ENCODE results near the gene VSIR.

The VSIR gene

GRCh38 chr10:71711052-71711623, 62.2 kb downstream of the VSIR start:
- no peak for DNase-seq

- no peak for DNase-seq
These were observed 62.8 kb downstream of the VSIR start for GRCh38 chr10:71710519-71710918.

- no peak for DNase-seq
These were observed 64.1 kb downstream of the VSIR start for GRCh38 chr10:71708897-71709882.

- peak; percentile 78 for DNase-seq
These were observed 65.0 kb downstream of the VSIR start for GRCh38 chr10:71708301-71708703.

- DNase-seq, result no peak
These were observed 66.0 kb downstream of the VSIR start for GRCh38 chr10:71707240-71707789.

GRCh38 chr10:71706216-71707121, 66.9 kb downstream of the VSIR start:
- no peak for DNase-seq

- no peak for DNase-seq
These were observed 67.7 kb downstream of the VSIR start for GRCh38 chr10:71705582-71705981.

- no peak for DNase-seq
These were observed 68.5 kb downstream of the VSIR start for GRCh38 chr10:71704816-71705215.

GRCh38 chr10:71703577-71703976, 69.7 kb downstream of the VSIR start:
- no peak for DNase-seq

GRCh38 chr10:71701496-71702132, 71.7 kb downstream of the VSIR start:
- no peak for DNase-seq

- DNase-seq, result no peak
These were observed 72.5 kb downstream of the VSIR start for GRCh38 chr10:71700731-71701368.

- no peak for DNase-seq
These were observed 74.6 kb downstream of the VSIR start for GRCh38 chr10:71698737-71699136.

GRCh38 chr10:71697938-71698709, 75.2 kb downstream of the VSIR start:
- no peak for DNase-seq

All from 8988T (cell line).